Measurements from ENCODE around the gene SH3RF3. TPM values are rescaled to one million over a fixed set of nuclear protein-coding genes. Genes with fewer than 3 reads are reported as not detected.
A peak's percentile ranks its signal among the peaks of the same experiment; 100 is the strongest.

The SH3RF3 gene
- total RNA-seq, 1 donor from 2014 or later: 59.5 TPM

DNA sequence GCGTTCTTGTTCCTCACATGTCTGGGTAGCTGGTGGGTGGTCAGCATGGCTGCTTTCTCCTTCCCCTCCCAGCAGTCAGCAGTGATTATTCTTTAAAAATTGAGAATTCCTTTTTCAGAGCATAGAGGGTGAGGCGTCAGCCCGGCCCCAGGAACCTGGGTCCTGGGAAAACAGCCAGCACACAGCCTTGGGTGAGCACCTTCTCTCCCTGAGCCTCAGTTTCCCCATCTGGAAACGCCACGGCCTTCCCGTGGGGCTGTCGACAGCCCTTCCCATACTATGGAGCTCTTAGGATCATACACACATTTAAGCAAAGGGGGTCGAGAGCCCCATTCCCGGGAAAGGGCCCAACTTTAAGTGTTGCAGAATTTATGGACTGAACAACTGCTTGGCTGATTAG, 73.5 kb downstream of the SH3RF3 start:
- no peak overlapping the region for H3K27ac Mint-ChIP-seq (ENCODE audit: unreplicated experiment)
- H3K4me3 Mint-ChIP-seq (ENCODE audit: unreplicated experiment): no peak overlapping the region
- DNase-seq (ENCODE audit: low spot score): no peak
- no peaks in the 10 kb centered on the region for H3K9me3 Mint-ChIP-seq (ENCODE audit: low read depth)
- TF ChIP-seq, protein P1, sequence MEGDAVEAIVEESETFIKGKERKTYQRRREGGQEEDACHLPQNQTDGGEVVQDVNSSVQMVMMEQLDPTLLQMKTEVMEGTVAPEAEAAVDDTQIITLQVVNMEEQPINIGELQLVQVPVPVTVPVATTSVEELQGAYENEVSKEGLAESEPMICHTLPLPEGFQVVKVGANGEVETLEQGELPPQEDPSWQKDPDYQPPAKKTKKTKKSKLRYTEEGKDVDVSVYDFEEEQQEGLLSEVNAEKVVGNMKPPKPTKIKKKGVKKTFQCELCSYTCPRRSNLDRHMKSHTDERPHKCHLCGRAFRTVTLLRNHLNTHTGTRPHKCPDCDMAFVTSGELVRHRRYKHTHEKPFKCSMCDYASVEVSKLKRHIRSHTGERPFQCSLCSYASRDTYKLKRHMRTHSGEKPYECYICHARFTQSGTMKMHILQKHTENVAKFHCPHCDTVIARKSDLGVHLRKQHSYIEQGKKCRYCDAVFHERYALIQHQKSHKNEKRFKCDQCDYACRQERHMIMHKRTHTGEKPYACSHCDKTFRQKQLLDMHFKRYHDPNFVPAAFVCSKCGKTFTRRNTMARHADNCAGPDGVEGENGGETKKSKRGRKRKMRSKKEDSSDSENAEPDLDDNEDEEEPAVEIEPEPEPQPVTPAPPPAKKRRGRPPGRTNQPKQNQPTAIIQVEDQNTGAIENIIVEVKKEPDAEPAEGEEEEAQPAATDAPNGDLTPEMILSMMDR (IDR thresholded peaks at IDR 0.05): no peak
- H3K27me3 Mint-ChIP-seq (ENCODE audit: low read depth): no peaks in the 10 kb centered on the region
- no peaks in the 10 kb centered on the region for H3K36me3 Mint-ChIP-seq (ENCODE audit: low read depth)
- H3K4me1 Mint-ChIP-seq (ENCODE audit: low read depth): peaks cover 56% of the 10 kb centered on the region

DNA sequence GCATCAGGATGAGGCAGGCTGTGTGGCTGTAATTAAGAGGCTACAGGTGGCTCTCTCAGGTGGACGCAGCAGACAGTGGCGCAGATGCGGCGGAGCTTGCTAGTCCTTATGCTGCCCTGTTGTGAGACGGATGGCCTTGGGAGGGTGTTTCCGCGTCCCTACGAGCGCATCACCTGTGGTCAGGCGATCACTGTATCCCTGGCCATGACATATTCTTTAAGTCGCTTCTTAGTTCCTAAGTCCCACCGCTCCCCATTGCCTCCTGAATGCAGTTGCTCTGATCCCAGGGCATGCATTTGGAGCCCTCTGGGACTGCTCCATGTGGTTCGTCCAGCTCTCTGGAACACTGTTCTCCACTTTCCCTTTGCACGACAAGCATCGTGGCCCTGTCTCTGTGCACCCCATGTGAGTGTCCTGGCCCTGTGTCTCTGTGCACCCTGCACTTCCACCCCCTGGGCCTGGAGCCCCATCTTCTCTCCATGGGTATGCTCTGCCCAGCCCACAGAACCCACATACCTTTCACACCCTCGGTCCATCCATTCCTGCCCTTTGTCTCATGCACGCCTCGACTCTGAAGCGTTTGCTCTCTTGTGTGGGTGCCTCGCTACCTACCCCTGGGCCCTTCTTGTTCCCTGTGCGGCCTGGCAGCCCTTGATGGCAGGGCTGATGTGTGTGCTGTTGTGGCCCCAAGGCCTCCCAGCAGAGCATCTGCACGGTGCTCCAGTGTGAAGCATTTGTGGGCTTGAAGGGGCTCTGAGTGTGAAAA, 74.4 kb downstream of the SH3RF3 start:
- Mint-ChIP-seq H3K9me3 (ENCODE audit: low read depth) (no peaks in the 10 kb centered on the region), H3K27me3 (ENCODE audit: low read depth) (no peaks in the 10 kb centered on the region), H3K4me3 (ENCODE audit: unreplicated experiment) (no peak overlapping the region), H3K4me1 (ENCODE audit: low read depth) (peaks cover 51% of the 10 kb centered on the region), H3K36me3 (ENCODE audit: low read depth) (no peaks in the 10 kb centered on the region), H3K27ac (ENCODE audit: unreplicated experiment) (peak overlapping the region; percentile 41)
- TF ChIP-seq, protein P1 (IDR thresholded peaks at IDR 0.05): no peak
- DNase-seq (ENCODE audit: low spot score): peak; percentile 62

DNA sequence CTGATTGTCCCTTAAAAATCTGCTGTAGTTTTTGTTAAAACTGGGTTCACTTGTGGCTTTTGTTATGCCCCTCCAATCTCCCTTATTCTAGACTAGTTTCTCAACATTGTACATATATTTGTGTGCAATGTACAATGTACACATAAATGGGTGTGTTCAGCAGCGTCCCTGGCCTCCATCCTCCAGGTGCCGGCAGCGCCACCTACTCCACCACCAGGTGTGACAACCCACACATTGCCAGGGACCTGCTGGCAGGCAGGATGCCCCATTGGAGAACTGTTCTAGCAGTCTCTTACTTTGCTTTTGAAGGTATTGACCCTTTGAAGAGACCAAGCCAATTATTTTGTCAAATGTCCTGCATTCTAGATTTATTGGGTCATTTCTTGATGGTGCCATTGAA, 75.4 kb downstream of the SH3RF3 start:
- TF ChIP-seq, protein P1 (IDR thresholded peaks at IDR 0.05): no peak
- no peak for DNase-seq (ENCODE audit: low spot score)
- peaks cover 59% of the 10 kb centered on the region for H3K4me1 Mint-ChIP-seq (ENCODE audit: low read depth)
- H3K27me3 Mint-ChIP-seq (ENCODE audit: low read depth): no peaks in the 10 kb centered on the region
- H3K9me3 Mint-ChIP-seq (ENCODE audit: low read depth): no peaks in the 10 kb centered on the region
- peak overlapping the region; percentile 63 for H3K27ac Mint-ChIP-seq (ENCODE audit: unreplicated experiment)
- no peak overlapping the region for H3K4me3 Mint-ChIP-seq (ENCODE audit: unreplicated experiment)
- H3K36me3 Mint-ChIP-seq (ENCODE audit: low read depth): no peaks in the 10 kb centered on the region

DNA sequence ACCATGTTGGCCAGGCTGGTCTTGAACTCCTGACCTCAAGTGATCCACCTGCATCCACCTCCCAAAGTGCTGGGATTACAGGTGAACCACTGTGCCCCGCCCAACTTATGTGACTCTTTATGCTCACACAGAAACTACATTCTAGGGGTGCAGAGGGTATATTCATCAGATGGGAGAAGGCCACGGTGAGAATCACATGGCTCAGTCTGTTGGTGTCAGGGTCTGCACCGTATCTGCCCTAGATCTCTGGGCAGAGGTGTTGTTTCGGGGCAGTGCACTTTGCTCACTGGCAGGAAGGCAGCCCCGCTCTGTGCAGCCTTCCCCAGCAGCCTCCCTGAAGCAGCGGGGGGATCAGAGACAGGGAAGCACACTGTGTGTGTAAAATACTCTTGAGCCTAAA, 76.4 kb downstream of the SH3RF3 start:
- H3K4me3 Mint-ChIP-seq (ENCODE audit: unreplicated experiment): no peak overlapping the region
- H3K27me3 Mint-ChIP-seq (ENCODE audit: low read depth): no peaks in the 10 kb centered on the region
- DNase-seq (ENCODE audit: low spot score): no peak
- H3K27ac Mint-ChIP-seq (ENCODE audit: unreplicated experiment): no peak overlapping the region
- H3K36me3 Mint-ChIP-seq (ENCODE audit: low read depth): no peaks in the 10 kb centered on the region
- TF ChIP-seq, protein P1 (IDR thresholded peaks at IDR 0.05): no peak
- H3K4me1 Mint-ChIP-seq (ENCODE audit: low read depth): peaks cover 67% of the 10 kb centered on the region
- H3K9me3 Mint-ChIP-seq (ENCODE audit: low read depth): no peaks in the 10 kb centered on the region

DNA sequence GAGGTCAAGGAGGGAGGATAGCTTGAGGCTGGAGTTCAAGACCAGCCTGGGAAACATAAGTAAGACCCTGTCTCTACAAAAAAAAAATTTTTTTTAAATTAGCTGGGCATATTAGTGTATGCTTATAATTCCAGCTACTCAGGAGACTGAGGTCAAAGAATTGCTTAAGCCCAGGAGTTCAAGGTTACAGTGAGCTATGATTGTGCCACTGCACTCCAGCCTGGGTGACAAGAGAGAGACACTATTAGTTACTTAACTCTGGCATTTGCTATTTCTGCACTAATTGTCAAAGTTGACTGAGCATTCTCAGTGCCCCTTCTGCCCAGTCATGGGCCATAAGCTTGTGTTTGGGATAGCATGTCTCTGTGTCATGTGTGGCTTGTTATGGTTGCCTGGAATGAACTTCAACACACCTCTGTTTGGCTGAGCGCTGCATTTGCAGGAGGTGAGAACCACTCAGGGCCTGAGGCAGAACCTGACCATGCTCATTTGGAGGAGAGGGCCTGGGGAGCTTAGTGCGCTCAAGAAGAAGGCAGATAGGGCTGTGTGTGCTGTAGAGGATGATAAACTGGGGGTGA, 77.7 kb downstream of the SH3RF3 start:
- TF ChIP-seq, protein P1 (IDR thresholded peaks at IDR 0.05): no peak
- DNase-seq (ENCODE audit: low spot score): no peak
- H3K4me1 Mint-ChIP-seq (ENCODE audit: low read depth): peaks cover 68% of the 10 kb centered on the region
- no peaks in the 10 kb centered on the region for H3K36me3 Mint-ChIP-seq (ENCODE audit: low read depth)
- no peaks in the 10 kb centered on the region for H3K9me3 Mint-ChIP-seq (ENCODE audit: low read depth)
- peak overlapping the region; percentile 69 for H3K27ac Mint-ChIP-seq (ENCODE audit: unreplicated experiment)
- no peaks in the 10 kb centered on the region for H3K27me3 Mint-ChIP-seq (ENCODE audit: low read depth)
- no peak overlapping the region for H3K4me3 Mint-ChIP-seq (ENCODE audit: unreplicated experiment)

All from chondrocyte (in vitro differentiated cells).